Left lung (tissue), 10 donors: Measurements from ENCODE around the gene EFHC2. TPM values are rescaled to one million over a fixed set of nuclear protein-coding genes. Genes with fewer than 3 reads are reported as not detected.

ENCODE experiments used
- ATAC-seq: fragments of 200-7000 bp; cut with Tn5 transposase; one replicate; pipeline ENCODE4 v1.9.1; 2020; ENCODE audit warnings: moderate library complexity
- DNase-seq, 4 donors: peaks; one replicate each; pipeline ENCODE4 v3.0.0-alpha.2; 2013 to 2020
- H3K27ac ChIP-seq, 2 donors: fragments of 200-600 bp; sonication (generic) in 1 of 2; one replicate each; pipeline versions ENCODE4 v1.5.0 to v1.8.0; 2020 to 2021
- H3K27me3 ChIP-seq, 2 donors: fragments of 200-600 bp; sonication (generic) in 1 of 2; one replicate each; pipeline versions ENCODE4 v1.5.0 to v1.8.0; 2020 to 2021
- H3K36me3 ChIP-seq, 2 donors: fragments of 200-600 bp; sonication (generic) in 1 of 2; one replicate each; pipeline versions ENCODE4 v1.5.0 to v1.8.0; 2020 to 2021
- H3K4me1 ChIP-seq, 2 donors: fragments of 200-600 bp; one replicate each; pipeline ENCODE4 v1.8.0; 2021
- H3K4me3 ChIP-seq, 2 donors: fragments of 200-600 bp; sonication (generic) in 1 of 2; one replicate each; pipeline versions ENCODE4 v1.5.0 to v1.8.0; 2020 to 2021; ENCODE audit warnings: mild to moderate bottlenecking in 1 of 2
- H3K9me3 ChIP-seq, 2 donors: fragments of 200-600 bp; sonication (generic) in 1 of 2; one replicate each; pipeline versions ENCODE4 v1.5.0 to v1.8.0; 2020 to 2021
- CTCF ChIP-seq, 2 donors: fragments of 200-600 bp; sonication (generic) in 1 of 2; IDR thresholded peaks; one replicate each; pipeline versions ENCODE4 v1.5.0 to v1.8.0; 2021; ENCODE audit warnings: antibody characterized with exemption in 2 of 2
- intact Hi-C, 2 donors: fragments of 100-400 bp; cut with DNase I; formaldehyde crosslinking; loops; one replicate each; pipeline versions ENCODE4 v1.11.2 to v1.14.2; 2022
- polyA plus RNA-seq, 6 donors: library from polyadenylated mRNA; unstranded; fragments of 120-200 nt; gene quantifications; one replicate each; pipeline ENCODE4 v1.2.1, GENCODE V29; 2013; ENCODE audit not compliant: insufficient read length in 6 of 6
- total RNA-seq, 2 donors: library from RNA; stranded (reverse); fragmentation: NEBNext Ultra II Directional; extraction: Animal tissue kit (Norgen Biotek cat#: 25700); gene quantifications; one replicate each; pipeline ENCODE4 v1.2.1, GENCODE V29; 2021
- donor health status: DM: no; HTN: yes; CAD: no.
- donor health status: DM: no; HTN: no; CAD: no.

Gene EFHC2
- total and polyA plus RNA-seq, 8 donors = 0.85 to 6.0 (median 4.2) TPM

- no peak for DNase-seq
- Histone ChIP-seq H3K4me1 (no peaks in the 10 kb centered on the region), H3K9me3 (no peaks in the 10 kb centered on the region), H3K27ac (no peak overlapping the region), H3K36me3 (no peaks in the 10 kb centered on the region), H3K4me3 (no peak overlapping the region), H3K27me3 (no peaks in the 10 kb centered on the region)
- ATAC-seq = no peak
- TF ChIP-seq CTCF (IDR thresholded peaks at IDR 0.05) = no peak
- intact Hi-C loops = no loop called here
Observed at GRCh38 chrX:44157858-44158257, 185.6 kb downstream of the EFHC2 start.

GRCh38 chrX:44157283-44157682 is 186.2 kb downstream of the EFHC2 start:
- Histone ChIP-seq H3K4me3 (no peak overlapping the region), H3K27ac (no peak overlapping the region), H3K36me3 (no peaks in the 10 kb centered on the region), H3K27me3 (no peaks in the 10 kb centered on the region), H3K9me3 (no peaks in the 10 kb centered on the region), H3K4me1 (no peaks in the 10 kb centered on the region)
- DNase-seq (no peak), ATAC-seq (no peak)
- TF ChIP-seq CTCF (IDR thresholded peaks at IDR 0.05) = no peak
- intact Hi-C loops = no loop called here

GRCh38 chrX:44156726-44157125 is 186.7 kb downstream of the EFHC2 start:
- no peak for TF ChIP-seq CTCF (IDR thresholded peaks at IDR 0.05)
- Histone ChIP-seq H3K4me1 (no peaks in the 10 kb centered on the region), H3K27ac (no peak overlapping the region), H3K4me3 (no peak overlapping the region), H3K27me3 (no peaks in the 10 kb centered on the region), H3K36me3 (no peaks in the 10 kb centered on the region), H3K9me3 (no peaks in the 10 kb centered on the region)
- intact Hi-C loops = no loop called here
- ATAC-seq = no peak
- no peak for DNase-seq

- TF ChIP-seq CTCF (IDR thresholded peaks at IDR 0.05) = no peak
- intact Hi-C loops = no loop called here
- H3K4me3 ChIP-seq = no peak overlapping the region
- no peaks in the 10 kb centered on the region for H3K9me3 ChIP-seq
- H3K27me3 ChIP-seq = no peaks in the 10 kb centered on the region
- no peaks in the 10 kb centered on the region for H3K36me3 ChIP-seq
- H3K27ac ChIP-seq = no peak overlapping the region
- DNase-seq (no peak), ATAC-seq (no peak)
- H3K4me1 ChIP-seq = no peaks in the 10 kb centered on the region
Observed at GRCh38 chrX:44155126-44155525, 188.3 kb downstream of the EFHC2 start.

GRCh38 chrX:44152852-44153251 is 190.6 kb downstream of the EFHC2 start:
- Histone ChIP-seq H3K4me1 (no peaks in the 10 kb centered on the region), H3K4me3 (no peak overlapping the region), H3K9me3 (no peaks in the 10 kb centered on the region), H3K36me3 (no peaks in the 10 kb centered on the region), H3K27ac (no peak overlapping the region), H3K27me3 (no peaks in the 10 kb centered on the region)
- ATAC-seq = no peak
- intact Hi-C loops = no loop called here
- no peak for TF ChIP-seq CTCF (IDR thresholded peaks at IDR 0.05)
- no peak for DNase-seq
